ENCODE measurements around the gene PITPNM3.

Gene PITPNM3

GRCh38 chr17:6421700-6422604 lies 134.4 kb downstream of the PITPNM3 start:
- in situ Hi-C loops (cut with HindIII; ENCODE audit: low sequenced_read_pairs) = no loop called here

GRCh38 chr17:6420173-6420641 lies 136.1 kb downstream of the PITPNM3 start:
- in situ Hi-C loops (cut with HindIII; ENCODE audit: low sequenced_read_pairs) = no loop called here

GRCh38 chr17:6415616-6416015 lies 140.7 kb downstream of the PITPNM3 start:
- in situ Hi-C loops (cut with HindIII; ENCODE audit: low sequenced_read_pairs) = no loop called here

- in situ Hi-C loops (cut with HindIII; ENCODE audit: low sequenced_read_pairs) = no loop called here
These were observed 143.3 kb downstream of the PITPNM3 start for GRCh38 chr17:6413065-6413464.

GRCh38 chr17:6408735-6409134 lies 147.6 kb downstream of the PITPNM3 start:
- in situ Hi-C loops (cut with HindIII; ENCODE audit: low sequenced_read_pairs) = no loop called here

GRCh38 chr17:6408276-6408675 lies 148.1 kb downstream of the PITPNM3 start:
- in situ Hi-C loops (cut with HindIII; ENCODE audit: low sequenced_read_pairs) = no loop called here

GRCh38 chr17:6402258-6402657 lies 154.1 kb downstream of the PITPNM3 start:
- in situ Hi-C loops (cut with HindIII; ENCODE audit: low sequenced_read_pairs) = no loop called here

Data from DLD1 (cell line).